ENCODE results near the gene BRAP.
"Not testable (repeated sequence)": the region's sequence is repeated elsewhere in the genome, so short reads cannot be mapped to it uniquely, and the experiment has no call there.

The BRAP gene

DNA sequence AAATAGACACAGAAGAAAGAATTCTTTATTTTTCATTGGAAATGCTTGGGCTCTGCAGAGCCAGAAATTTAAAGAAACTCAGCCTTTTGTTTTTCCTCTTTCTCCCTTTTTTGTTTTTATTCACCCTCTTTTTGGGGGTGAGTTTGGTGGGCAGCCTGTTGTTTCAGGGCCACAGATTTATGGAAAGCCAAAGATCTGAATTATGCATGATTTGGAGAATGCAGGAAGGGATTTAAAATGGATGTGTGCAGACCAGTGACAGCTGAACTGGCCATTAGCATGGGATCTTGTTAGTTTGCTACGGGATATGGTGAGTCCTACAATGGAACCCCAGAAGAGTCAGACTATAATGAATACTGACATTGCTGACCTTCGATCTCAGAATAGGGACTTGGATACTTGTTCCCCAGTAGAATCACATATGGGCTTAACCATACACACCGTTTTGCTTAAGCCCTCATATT lies 79.0 kb downstream of the BRAP start:
- no peak for DNase-seq

- DNase-seq: no peak
Measured at GRCh38 chr12:111605911-111606766, 79.6 kb downstream of the BRAP start.

DNA sequence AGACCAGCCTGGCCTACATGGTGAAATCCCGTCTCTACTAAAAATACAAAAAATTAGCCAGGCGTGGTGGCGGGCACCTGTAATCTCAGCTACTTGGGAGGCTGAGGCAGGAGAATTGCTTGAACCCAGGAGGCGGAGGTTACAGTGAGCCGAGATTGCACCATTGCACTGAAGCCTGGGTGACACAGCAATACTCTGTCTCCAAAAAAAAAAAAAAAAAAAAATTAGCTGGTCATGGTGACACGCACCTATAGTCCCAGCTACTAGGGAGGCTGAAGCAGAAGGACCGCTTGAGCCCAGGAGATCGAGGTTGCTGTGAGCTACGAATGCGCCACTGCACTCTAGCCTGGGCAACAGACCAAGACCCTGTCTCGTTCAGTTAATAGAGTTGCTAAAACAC lies 82.9 kb downstream of the BRAP start:
- not testable (repeated sequence) for DNase-seq

GRCh38 chr12:111602348-111602747 lies 83.4 kb downstream of the BRAP start:
- no peak for DNase-seq

DNA sequence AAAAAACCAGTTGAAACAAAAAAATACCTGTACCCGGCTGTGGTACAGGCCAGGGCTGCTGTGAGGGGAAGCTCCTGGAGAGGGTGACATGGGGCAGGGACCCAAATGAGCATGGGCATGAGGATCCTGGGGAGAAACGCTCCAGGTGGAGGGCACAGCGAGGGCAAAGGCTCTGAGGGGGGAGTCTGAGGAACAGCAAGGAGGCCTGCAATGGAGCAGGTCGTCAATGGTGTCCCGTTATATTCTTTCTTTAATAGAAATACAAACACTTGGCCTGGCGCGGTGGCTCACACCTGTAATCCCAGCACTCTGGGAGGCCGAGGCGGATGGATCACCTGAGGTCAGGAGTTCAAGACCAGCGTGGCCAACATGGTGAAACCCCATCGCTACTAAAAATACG lies 84.8 kb downstream of the BRAP start:
- not testable (repeated sequence) for DNase-seq

- DNase-seq: no peak
Measured at GRCh38 chr12:111600205-111600642, 85.5 kb downstream of the BRAP start.

DNA sequence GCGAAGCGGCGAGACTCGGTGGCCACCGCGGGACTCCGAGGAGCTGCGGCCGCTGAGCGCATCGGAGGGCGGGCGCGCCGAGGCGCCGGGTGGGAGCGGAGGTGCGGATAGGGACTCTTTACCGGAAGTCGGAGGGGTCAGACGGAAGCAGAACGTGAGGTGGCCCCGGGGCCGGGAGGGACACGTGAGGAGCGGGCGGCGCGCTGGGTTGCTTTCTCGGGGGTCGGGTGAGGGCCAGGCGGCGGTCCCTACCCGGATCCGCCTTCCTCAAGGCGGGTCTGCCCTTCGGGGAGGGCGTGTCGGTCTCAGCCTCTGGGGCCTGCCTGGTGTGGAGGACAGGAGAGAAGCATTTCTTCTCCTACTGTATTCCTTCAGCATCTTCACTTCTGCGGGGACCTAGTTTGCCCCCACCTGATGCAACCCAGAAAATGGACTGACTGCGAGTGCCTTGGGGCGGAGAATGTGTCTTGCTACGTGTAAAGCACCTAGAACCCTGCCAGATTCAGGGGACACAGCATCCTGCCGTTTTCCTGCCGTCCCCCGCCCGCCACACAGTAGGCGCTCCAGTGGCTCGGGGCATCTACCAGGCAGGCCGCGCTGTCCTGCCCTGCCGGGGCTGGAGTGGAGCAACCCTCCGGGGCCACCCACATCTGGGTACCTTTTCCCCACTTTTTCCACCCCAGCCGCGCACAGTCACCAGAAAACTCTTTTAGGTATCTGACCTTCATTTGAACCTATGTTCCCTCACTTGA lies 86.1 kb downstream of the BRAP start:
- DNase-seq: peak; percentile 96

- DNase-seq: peak; percentile 81
Measured at GRCh38 chr12:111598637-111599452, 86.9 kb downstream of the BRAP start, which contains the start of gene ATXN2. Gene ATXN2 (minus strand): TSS chr12:111599315. CDS start chr12:111599034, 281 bp downstream.

DNA sequence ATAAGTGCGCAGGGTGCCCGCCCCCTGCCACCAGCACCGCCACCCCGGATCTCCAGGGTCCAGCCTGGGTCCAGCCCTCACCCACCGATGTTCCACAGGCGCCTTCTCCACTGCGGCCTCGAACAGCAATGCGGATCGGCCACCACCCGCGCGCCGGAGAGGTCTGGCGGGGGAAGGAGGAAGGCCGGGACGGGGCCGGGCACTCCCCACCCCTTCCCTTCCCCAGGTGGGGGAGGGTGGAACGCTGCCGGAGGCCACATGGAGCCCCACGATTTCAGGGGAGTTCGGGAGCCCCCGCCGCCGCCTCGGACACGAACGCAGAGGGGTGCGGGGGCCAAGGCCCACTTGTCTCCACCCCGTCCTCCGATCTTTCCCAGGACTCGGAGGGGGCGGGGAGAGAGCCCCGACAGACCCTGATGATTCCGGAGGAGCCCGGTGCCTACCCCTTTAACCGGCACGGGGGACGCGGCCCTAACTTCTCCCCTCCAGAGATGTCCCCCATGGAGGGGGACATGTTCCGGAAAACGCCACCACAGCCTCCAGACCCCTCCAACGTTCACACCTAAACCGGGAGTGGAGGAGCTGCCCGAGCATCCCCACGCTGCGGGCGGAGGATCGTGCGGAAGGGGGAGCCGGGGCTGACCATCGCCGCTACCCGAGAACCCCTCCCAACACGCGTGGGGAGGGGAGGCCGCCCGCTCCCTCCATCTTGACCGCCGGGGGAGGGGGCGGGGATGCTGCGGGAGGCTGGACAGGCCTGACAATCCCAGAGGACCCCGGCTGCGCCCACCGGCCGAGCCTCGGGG lies 87.7 kb downstream of the BRAP start:
- peak; percentile 59 for DNase-seq

DNA sequence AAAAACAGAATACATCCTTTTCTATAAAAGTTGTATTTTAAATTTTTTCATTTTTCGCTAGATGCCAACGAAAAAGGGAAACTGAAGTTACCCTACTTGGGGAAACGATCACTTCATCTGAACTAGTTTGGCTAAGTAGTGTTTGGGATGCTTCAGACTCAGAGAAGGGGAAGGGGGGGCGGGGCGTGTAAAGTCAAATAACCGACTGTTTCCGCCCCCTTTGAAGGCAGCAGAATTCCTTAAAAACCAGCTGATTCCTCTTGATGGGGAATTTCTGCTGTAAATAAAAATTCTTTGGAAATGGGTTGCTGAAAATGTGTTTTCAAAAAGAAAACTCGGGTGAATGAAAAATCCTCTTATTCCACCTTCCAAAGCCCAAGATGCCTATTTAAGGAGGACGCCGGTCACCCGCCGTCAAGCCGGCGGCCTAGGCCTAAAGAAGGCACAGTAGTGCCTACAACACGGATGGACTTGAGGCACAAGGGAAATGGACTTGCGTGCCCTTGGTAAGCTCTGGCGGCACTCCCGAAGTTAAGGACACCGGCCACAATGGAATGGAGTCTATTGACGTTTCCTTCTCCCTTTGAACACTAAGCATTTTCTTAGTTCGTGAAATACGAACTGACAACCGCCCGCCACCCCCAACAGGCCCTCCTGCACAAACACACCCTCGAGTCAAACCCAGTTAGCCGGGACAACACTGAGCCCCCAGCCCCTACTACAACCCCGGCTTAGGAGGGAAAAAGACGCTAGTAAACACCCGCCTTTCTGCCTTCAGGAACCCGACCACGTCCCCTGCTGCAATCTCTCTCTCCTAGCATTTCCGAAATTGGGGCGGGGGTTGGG lies 88.5 kb downstream of the BRAP start:
- peak; percentile 71 for DNase-seq

DNA sequence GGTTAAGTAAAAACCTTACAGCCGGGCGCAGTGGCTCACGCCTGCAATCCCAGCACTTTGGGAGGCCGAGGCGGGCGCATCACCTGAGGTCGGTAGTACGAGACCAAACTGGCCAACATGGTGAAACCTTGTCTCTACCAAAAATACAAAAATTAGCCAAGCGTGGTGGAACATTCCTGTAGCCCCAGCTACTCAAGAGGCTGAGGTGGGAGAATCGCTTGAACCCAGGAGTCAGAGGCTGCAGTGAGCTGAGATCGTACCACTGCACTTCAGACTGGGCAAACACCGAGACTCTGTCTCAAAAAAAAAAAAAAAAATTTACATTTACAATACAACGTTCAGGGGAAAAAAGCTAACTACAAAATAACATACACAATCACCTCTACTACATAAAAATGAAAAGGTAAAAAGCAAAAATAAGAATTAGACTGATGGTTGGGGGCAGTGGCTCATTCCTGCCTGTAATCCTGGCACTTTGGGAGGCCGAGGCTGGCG lies 90.4 kb downstream of the BRAP start:
- DNase-seq: not testable (repeated sequence)
